Lower leg skin (tissue), 3 donors: ENCODE measurements around the gene PSMB3.

Source experiments
- POLR2A ChIP-seq, 2 donors: fragments of 450-650 bp; IDR thresholded peaks; one replicate each; pipeline ENCODE4 v1.6.1; 2016 to 2017; ENCODE audit warnings: antibody characterized with exemption in 2 of 2, mild to moderate bottlenecking in 1 of 2, moderate library complexity in 1 of 2
- TF ChIP-seq, protein P1 (sequence below), 3 donors: fragments of 450-650 bp; IDR thresholded peaks; one replicate each; pipeline ENCODE4 v1.5.1; 2016; ENCODE audit warnings: antibody characterized with exemption in 3 of 3, mild to moderate bottlenecking in 3 of 3, moderate library complexity in 2 of 3

- TF ChIP-seq, protein P1, sequence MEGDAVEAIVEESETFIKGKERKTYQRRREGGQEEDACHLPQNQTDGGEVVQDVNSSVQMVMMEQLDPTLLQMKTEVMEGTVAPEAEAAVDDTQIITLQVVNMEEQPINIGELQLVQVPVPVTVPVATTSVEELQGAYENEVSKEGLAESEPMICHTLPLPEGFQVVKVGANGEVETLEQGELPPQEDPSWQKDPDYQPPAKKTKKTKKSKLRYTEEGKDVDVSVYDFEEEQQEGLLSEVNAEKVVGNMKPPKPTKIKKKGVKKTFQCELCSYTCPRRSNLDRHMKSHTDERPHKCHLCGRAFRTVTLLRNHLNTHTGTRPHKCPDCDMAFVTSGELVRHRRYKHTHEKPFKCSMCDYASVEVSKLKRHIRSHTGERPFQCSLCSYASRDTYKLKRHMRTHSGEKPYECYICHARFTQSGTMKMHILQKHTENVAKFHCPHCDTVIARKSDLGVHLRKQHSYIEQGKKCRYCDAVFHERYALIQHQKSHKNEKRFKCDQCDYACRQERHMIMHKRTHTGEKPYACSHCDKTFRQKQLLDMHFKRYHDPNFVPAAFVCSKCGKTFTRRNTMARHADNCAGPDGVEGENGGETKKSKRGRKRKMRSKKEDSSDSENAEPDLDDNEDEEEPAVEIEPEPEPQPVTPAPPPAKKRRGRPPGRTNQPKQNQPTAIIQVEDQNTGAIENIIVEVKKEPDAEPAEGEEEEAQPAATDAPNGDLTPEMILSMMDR (IDR thresholded peaks at IDR 0.05), result no peak
- TF ChIP-seq POLR2A (IDR thresholded peaks at IDR 0.05), result no peak
Observed at GRCh38 chr17:38777641-38778250, 25.2 kb downstream of the PSMB3 start.
